ENCODE data around the gene AMHR2. TPM values are rescaled to one million over a fixed set of nuclear protein-coding genes. Genes with fewer than 3 reads are reported as not detected.

The AMHR2 gene
- total and polyA plus RNA-seq, 2 experiments from 2014 or later = 0.24 TPM; not detected in 1

- TF ChIP-seq EZH2 (IDR thresholded peaks at IDR 0.05; ENCODE audit: low read depth, unreplicated experiment) (no peak), EZH2phosphoT487 (IDR thresholded peaks at IDR 0.05; ENCODE audit: unreplicated experiment) (no peak), ZNF114 (CRISPR knock-in tag; IDR thresholded peaks at IDR 0.05) (no peak), CREB1 (CRISPR knock-in tag; IDR thresholded peaks at IDR 0.05; ENCODE audit: low read depth) (no peak)
- TF ChIP-seq, protein P1, sequence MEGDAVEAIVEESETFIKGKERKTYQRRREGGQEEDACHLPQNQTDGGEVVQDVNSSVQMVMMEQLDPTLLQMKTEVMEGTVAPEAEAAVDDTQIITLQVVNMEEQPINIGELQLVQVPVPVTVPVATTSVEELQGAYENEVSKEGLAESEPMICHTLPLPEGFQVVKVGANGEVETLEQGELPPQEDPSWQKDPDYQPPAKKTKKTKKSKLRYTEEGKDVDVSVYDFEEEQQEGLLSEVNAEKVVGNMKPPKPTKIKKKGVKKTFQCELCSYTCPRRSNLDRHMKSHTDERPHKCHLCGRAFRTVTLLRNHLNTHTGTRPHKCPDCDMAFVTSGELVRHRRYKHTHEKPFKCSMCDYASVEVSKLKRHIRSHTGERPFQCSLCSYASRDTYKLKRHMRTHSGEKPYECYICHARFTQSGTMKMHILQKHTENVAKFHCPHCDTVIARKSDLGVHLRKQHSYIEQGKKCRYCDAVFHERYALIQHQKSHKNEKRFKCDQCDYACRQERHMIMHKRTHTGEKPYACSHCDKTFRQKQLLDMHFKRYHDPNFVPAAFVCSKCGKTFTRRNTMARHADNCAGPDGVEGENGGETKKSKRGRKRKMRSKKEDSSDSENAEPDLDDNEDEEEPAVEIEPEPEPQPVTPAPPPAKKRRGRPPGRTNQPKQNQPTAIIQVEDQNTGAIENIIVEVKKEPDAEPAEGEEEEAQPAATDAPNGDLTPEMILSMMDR (conservative IDR thresholded peaks at IDR 0.05; ENCODE audit: low read depth in 2 of 2) = no peak
These were observed 42.6 kb upstream of the AMHR2 start (continued) for GRCh38 chr12:53380794-53381730.

DNA sequence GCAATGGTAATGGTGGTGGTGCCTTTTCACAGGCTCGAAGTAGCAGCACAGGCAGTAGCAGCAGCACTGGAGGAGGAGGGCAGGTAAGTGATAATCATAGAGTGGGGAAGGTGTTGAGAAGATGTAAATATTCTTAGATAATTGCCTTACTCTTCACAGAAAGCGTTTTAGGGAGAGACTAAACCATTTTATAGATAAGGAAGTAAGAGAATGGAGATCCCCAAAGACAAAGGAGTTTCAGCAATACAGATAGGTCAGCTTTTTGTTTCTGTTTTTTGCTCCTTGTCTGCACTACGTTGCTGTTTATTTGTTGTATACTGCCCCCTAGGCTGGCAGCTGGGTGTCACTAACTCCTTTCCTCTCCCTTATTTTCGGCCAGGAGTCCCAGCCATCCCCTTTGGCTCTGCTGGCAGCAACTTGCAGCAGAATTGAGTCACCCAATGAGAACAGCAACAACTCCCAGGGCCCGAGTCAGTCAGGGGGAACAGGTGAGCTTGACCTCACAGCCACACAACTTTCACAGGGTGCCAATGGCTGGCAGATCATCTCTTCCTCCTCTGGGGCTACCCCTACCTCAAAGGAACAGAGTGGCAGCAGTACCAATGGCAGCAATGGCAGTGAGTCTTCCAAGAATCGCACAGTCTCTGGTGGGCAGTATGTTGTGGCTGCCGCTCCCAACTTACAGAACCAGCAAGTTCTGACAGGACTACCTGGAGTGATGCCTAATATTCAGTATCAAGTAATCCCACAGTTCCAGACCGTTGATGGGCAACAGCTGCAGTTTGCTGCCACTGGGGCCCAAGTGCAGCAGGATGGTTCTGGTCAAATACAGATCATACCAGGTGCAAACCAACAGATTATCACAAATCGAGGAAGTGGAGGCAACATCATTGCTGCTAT lies 41.7 kb upstream of the AMHR2 start:
- TF ChIP-seq, protein P1 (conservative IDR thresholded peaks at IDR 0.05; ENCODE audit: low read depth in 2 of 2) = peak; percentile 66 to 72
- TF ChIP-seq JUNB (IDR thresholded peaks at IDR 0.05; ENCODE audit: unreplicated experiment) = no peak
- Histone ChIP-seq H3K27me3 (ENCODE audit: insufficient read depth) (no peaks in the 10 kb centered on the region), H3K4me3 (peak overlapping the region; percentile 66), H3K27ac (ENCODE audit: low read depth) (peak overlapping the region; percentile 99), H3K9me2 (ENCODE audit: insufficient read depth) (no peaks in the 10 kb centered on the region), H3K4me1 (ENCODE audit: insufficient read depth) (peaks cover 19% of the 10 kb centered on the region), H4K20me1 (replicated peaks; ENCODE audit: insufficient read depth) (peaks cover 14% of the 10 kb centered on the region), H3K36me3 (ENCODE audit: insufficient read depth) (peaks cover 27% of the 10 kb centered on the region; the same call in 1 of the 2 replicates), H3F3A (replicated peaks; ENCODE audit: low read depth) (0 out of 2 replicates have a peak, but pooled peaks cover 6% of the 10 kb centered on the region), H3K79me2 (replicated peaks; ENCODE audit: insufficient read depth) (peaks cover 60% of the 10 kb centered on the region), H2AFZ (no peak overlapping the region), H3K4me2 (peak overlapping the region; percentile 86)
- peak; percentile 80 for DNase-seq (ENCODE audit: low spot score)
- peak overlapping the region; percentile 90 for H3K4me3 Mint-ChIP-seq
- peaks cover 51% of the 10 kb centered on the region for H3K36me3 Mint-ChIP-seq (ENCODE audit: low read depth)
- peaks cover 29% of the 10 kb centered on the region for H3K4me1 Mint-ChIP-seq
- H3K27me3 Mint-ChIP-seq (ENCODE audit: insufficient read depth, low read depth, poor library complexity) = peaks cover 5% of the 10 kb centered on the region
- peak overlapping the region; percentile 99 for H3K27ac Mint-ChIP-seq
- peak; percentile 1; the same call in 1 of the 3 replicates for ATAC-seq
- H3K9me3 Mint-ChIP-seq = no peaks in the 10 kb centered on the region; the same call in 1 of the 3 replicates
